Nephron progenitor cell (in vitro differentiated cells): Measurements from ENCODE around the gene ANKRD28.

Source experiments
- DNase-seq: peaks from one replicate; pipeline ENCODE4 v3.0.0; 2021
- H3K27ac Mint-ChIP-seq: 2 replicates; pipeline ENCODE4 v1.8.0; 2021; ENCODE audit warnings: mild to moderate bottlenecking, moderate library complexity, mixed read lengths
- H3K27me3 Mint-ChIP-seq: 2 replicates; pipeline ENCODE4 v1.8.0; 2021; ENCODE audit warnings: mild to moderate bottlenecking, low read depth, mixed read lengths; ENCODE audit not compliant: poor library complexity
- H3K36me3 Mint-ChIP-seq: 2 replicates; pipeline ENCODE4 v1.8.0; 2021; ENCODE audit warnings: low read depth, mixed read lengths
- H3K4me1 Mint-ChIP-seq: 2 replicates; pipeline ENCODE4 v1.8.0; 2021; ENCODE audit warnings: mixed read lengths
- H3K4me3 Mint-ChIP-seq: 2 replicates; pipeline ENCODE4 v1.8.0; 2021; ENCODE audit warnings: mild to moderate bottlenecking, moderate library complexity, mixed read lengths
- H3K9me3 Mint-ChIP-seq: 2 replicates; pipeline ENCODE4 v1.8.0; 2021; ENCODE audit warnings: mild to moderate bottlenecking, moderate library complexity, mixed read lengths
- CTCF ChIP-seq: fragments of 200-600 bp; sonication (generic); IDR thresholded peaks from 2 replicates; pipeline ENCODE4 v1.5.0; 2021; ENCODE audit warnings: antibody characterized with exemption

The ANKRD28 gene

GRCh38 chr3:15690748-15691147 lies 107.0 kb downstream of the ANKRD28 start:
- TF ChIP-seq CTCF: no peak
- peaks cover 56% of the 10 kb centered on the region for H3K36me3 Mint-ChIP-seq
- no peak for DNase-seq
- H3K9me3 Mint-ChIP-seq: no peaks in the 10 kb centered on the region
- H3K4me3 Mint-ChIP-seq: no peak overlapping the region
- H3K4me1 Mint-ChIP-seq: no peaks in the 10 kb centered on the region
- no peaks in the 10 kb centered on the region for H3K27me3 Mint-ChIP-seq
- H3K27ac Mint-ChIP-seq: peak overlapping the region; percentile 11

- H3K27me3 Mint-ChIP-seq: no peaks in the 10 kb centered on the region
- no peak for DNase-seq
- H3K36me3 Mint-ChIP-seq: peaks cover 61% of the 10 kb centered on the region
- H3K4me1 Mint-ChIP-seq: no peaks in the 10 kb centered on the region
- TF ChIP-seq CTCF: no peak
- H3K9me3 Mint-ChIP-seq: no peaks in the 10 kb centered on the region
- no peak overlapping the region for H3K27ac Mint-ChIP-seq
- H3K4me3 Mint-ChIP-seq: no peak overlapping the region
Measured at GRCh38 chr3:15690230-15690629, 107.5 kb downstream of the ANKRD28 start.

GRCh38 chr3:15685927-15686326 lies 111.9 kb downstream of the ANKRD28 start:
- H3K36me3 Mint-ChIP-seq: peaks cover 53% of the 10 kb centered on the region
- no peaks in the 10 kb centered on the region for H3K27me3 Mint-ChIP-seq
- no peak for DNase-seq
- no peak for TF ChIP-seq CTCF
- H3K4me3 Mint-ChIP-seq: no peak overlapping the region
- H3K27ac Mint-ChIP-seq: no peak overlapping the region
- no peaks in the 10 kb centered on the region for H3K4me1 Mint-ChIP-seq
- H3K9me3 Mint-ChIP-seq: no peaks in the 10 kb centered on the region

GRCh38 chr3:15683253-15683652 lies 114.5 kb downstream of the ANKRD28 start:
- Mint-ChIP-seq H3K9me3 (no peaks in the 10 kb centered on the region), H3K27me3 (no peaks in the 10 kb centered on the region), H3K27ac (no peak overlapping the region), H3K4me1 (no peaks in the 10 kb centered on the region), H3K36me3 (peaks cover 39% of the 10 kb centered on the region), H3K4me3 (no peak overlapping the region)
- TF ChIP-seq CTCF: no peak
- DNase-seq: no peak

GRCh38 chr3:15682561-15683185 lies 115.1 kb downstream of the ANKRD28 start:
- Mint-ChIP-seq H3K36me3 (peaks cover 40% of the 10 kb centered on the region), H3K4me3 (no peak overlapping the region), H3K27ac (no peak overlapping the region), H3K4me1 (no peaks in the 10 kb centered on the region), H3K9me3 (no peaks in the 10 kb centered on the region), H3K27me3 (no peaks in the 10 kb centered on the region)
- no peak for TF ChIP-seq CTCF
- no peak for DNase-seq

GRCh38 chr3:15681668-15682067 lies 116.1 kb downstream of the ANKRD28 start:
- Mint-ChIP-seq H3K36me3 (peaks cover 47% of the 10 kb centered on the region), H3K9me3 (no peaks in the 10 kb centered on the region), H3K4me1 (no peaks in the 10 kb centered on the region), H3K27ac (no peak overlapping the region), H3K27me3 (no peaks in the 10 kb centered on the region), H3K4me3 (no peak overlapping the region)
- DNase-seq: no peak
- TF ChIP-seq CTCF: no peak
